WI38 (cell line): ENCODE data around the gene TTLL5.

Experiments used
- H3K4me3 ChIP-seq: 2 replicates; pipeline ENCODE4 v1.5.1; 2011; ENCODE audit warnings: low read depth, mild to moderate bottlenecking, control low read depth, low read length
- CTCF ChIP-seq: IDR thresholded peaks from 2 replicates; pipeline ENCODE4 v1.5.1; 2012; ENCODE audit warnings: low read depth, mild to moderate bottlenecking, control low read depth, low read length

The TTLL5 gene

GRCh38 chr14:75700295-75700694, 39.2 kb downstream of the TTLL5 start:
- TF ChIP-seq CTCF, result no peak
- H3K4me3 ChIP-seq, result no peak overlapping the region

- TF ChIP-seq CTCF, result no peak
- no peak overlapping the region for H3K4me3 ChIP-seq
These were observed 41.1 kb downstream of the TTLL5 start for GRCh38 chr14:75702122-75702521.

DNA sequence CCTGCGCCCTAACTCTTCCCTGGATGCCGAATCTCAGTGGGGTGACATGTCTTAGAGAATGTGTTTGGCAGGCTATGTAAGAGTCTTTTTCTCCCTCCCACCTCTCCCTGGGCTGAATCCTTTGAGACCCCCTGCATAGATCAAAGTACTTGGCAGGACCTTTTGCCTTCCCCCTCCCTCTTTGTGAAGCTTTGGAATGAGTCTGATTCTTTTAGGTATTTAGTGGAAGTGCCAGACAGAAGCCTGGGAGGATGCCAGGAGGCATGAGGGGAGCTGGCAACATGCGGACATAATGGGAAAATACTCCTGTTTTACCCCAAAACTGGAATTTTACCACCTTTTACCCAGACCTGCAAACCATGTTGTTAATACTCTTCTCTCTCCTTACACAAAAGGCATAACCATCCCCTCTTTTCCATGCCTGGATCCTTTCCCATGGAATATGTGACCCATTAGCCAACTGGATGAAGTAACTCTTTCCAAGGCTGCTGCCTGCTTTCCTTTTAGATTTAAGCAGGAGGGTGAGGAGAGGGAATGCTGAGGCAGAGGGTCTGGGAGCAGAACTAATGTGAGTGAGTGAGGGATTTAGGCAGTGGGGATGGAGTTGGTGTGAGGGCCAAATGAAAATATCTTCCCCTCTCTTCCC, 41.7 kb downstream of the TTLL5 start:
- no peak for TF ChIP-seq CTCF
- H3K4me3 ChIP-seq, result no peak overlapping the region

GRCh38 chr14:75703467-75703866, 42.4 kb downstream of the TTLL5 start:
- no peak for TF ChIP-seq CTCF
- no peak overlapping the region for H3K4me3 ChIP-seq

GRCh38 chr14:75705014-75705413, 44.0 kb downstream of the TTLL5 start:
- H3K4me3 ChIP-seq, result no peak overlapping the region
- TF ChIP-seq CTCF, result no peak

DNA sequence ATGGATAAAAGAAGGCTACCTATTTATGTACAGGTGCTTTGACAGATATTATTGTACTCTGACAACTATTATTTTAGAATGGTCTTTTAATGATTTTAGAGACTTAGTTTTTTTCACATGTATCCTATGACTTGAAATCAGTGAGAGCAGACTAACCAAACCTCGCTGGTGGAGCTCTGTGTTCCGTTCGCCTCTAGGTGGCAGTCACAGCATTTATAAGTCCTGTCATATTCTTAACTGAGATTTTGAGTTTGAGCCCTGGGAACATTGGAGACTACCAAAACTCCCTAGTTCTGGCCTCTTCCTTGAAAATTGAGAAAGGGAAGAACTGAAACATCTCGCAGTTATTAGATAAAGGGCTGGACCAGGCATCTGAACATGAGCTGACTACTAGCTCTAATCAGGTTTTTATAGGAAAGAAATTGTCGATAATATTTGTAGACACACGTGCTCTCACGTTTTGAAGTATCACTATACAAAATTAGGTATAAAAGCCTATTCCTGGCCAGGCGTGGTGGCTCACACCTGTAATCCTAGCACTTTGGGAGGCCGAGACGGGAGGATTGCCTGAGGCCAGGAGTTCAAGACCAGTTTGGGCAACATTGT, 48.3 kb downstream of the TTLL5 start:
- TF ChIP-seq CTCF, result peak; percentile 70
- H3K4me3 ChIP-seq, result no peak overlapping the region

DNA sequence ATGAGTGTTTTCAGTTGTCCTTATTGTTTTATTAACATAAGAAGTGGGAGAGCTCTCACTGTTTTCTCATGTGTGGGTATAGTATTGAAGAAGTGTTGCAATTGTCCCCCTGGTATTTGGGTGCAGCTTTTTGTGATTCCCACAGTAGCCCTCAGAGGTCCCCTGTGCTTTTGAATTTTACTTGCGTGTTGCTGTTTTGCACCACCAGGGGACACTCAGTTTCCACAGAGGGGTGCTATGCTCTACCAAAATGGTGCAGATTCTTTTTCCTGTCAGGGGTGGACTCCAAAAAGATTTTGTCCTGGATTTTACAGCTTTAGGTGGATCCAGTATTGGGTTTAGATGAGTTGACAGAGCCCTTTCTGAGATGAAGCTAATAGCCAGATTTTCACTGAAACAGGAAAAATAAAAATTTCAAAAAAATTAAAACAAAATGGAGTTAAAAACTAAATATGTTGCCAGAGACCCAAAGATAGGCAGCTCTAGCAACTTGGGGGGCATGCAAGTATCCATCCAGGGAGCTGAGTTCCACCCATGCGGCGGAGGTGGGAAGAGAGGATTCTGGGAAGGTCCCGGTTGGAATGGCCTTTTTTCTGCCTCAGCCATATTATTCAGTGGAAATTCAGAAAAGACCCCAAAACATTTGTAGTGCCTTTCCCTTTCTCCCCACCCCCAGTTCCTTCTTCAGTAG, 50.2 kb downstream of the TTLL5 start:
- peak; percentile 96 for TF ChIP-seq CTCF
- no peak overlapping the region for H3K4me3 ChIP-seq
